Measurements from ENCODE around the gene ESYT2.

ESYT2 gene

GRCh38 chr7:158745057-158745715 lies 84.1 kb downstream of the ESYT2 start:
- no peak for DNase-seq (ENCODE audit: low spot score)

GRCh38 chr7:158744070-158744469 lies 85.2 kb downstream of the ESYT2 start:
- DNase-seq (ENCODE audit: low spot score), result no peak

- no peak for DNase-seq (ENCODE audit: low spot score)
These were observed 86.1 kb downstream of the ESYT2 start for GRCh38 chr7:158743219-158743618.

- DNase-seq (ENCODE audit: low spot score), result no peak
These were observed 87.1 kb downstream of the ESYT2 start for GRCh38 chr7:158742065-158742821.

- DNase-seq (ENCODE audit: low spot score), result no peak
These were observed 88.0 kb downstream of the ESYT2 start for GRCh38 chr7:158741294-158741666.

GRCh38 chr7:158740657-158741293 lies 88.5 kb downstream of the ESYT2 start:
- DNase-seq (ENCODE audit: low spot score), result no peak

GRCh38 chr7:158740013-158740656 lies 89.2 kb downstream of the ESYT2 start:
- no peak for DNase-seq (ENCODE audit: low spot score)

GRCh38 chr7:158738841-158739240 lies 90.5 kb downstream of the ESYT2 start:
- no peak for DNase-seq (ENCODE audit: low spot score)

GRCh38 chr7:158737064-158737695 lies 92.1 kb downstream of the ESYT2 start:
- no peak for DNase-seq (ENCODE audit: low spot score)

GRCh38 chr7:158735935-158736334 lies 93.4 kb downstream of the ESYT2 start:
- no peak for DNase-seq (ENCODE audit: low spot score)

GRCh38 chr7:158734861-158735260 lies 94.4 kb downstream of the ESYT2 start:
- DNase-seq (ENCODE audit: low spot score), result no peak

- no peak for DNase-seq (ENCODE audit: low spot score)
These were observed 95.4 kb downstream of the ESYT2 start for GRCh38 chr7:158733775-158734494.

GRCh38 chr7:158733220-158733519 lies 96.1 kb downstream of the ESYT2 start:
- DNase-seq (ENCODE audit: low spot score), result no peak

GRCh38 chr7:158732494-158733219 lies 96.7 kb downstream of the ESYT2 start:
- no peak for DNase-seq (ENCODE audit: low spot score)

GRCh38 chr7:158731761-158732160 lies 97.5 kb downstream of the ESYT2 start:
- DNase-seq (ENCODE audit: low spot score), result no peak

GRCh38 chr7:158730383-158731346 lies 98.6 kb downstream of the ESYT2 start:
- DNase-seq (ENCODE audit: low spot score), result no peak

- DNase-seq (ENCODE audit: low spot score), result no peak
These were observed 99.5 kb downstream of the ESYT2 start for GRCh38 chr7:158729646-158730382.

- DNase-seq (ENCODE audit: low spot score), result no peak
These were observed 100.2 kb downstream of the ESYT2 start for GRCh38 chr7:158728911-158729645.
